ENCODE data around the gene HAUS5. TPM values are rescaled to one million over a fixed set of nuclear protein-coding genes. Genes with fewer than 3 reads are reported as not detected.
A peak's percentile ranks its signal among the peaks of the same experiment; 100 is the strongest.

The HAUS5 gene
- total and polyA plus RNA-seq, 2 donors: 11.8 to 22.8 TPM

DNA sequence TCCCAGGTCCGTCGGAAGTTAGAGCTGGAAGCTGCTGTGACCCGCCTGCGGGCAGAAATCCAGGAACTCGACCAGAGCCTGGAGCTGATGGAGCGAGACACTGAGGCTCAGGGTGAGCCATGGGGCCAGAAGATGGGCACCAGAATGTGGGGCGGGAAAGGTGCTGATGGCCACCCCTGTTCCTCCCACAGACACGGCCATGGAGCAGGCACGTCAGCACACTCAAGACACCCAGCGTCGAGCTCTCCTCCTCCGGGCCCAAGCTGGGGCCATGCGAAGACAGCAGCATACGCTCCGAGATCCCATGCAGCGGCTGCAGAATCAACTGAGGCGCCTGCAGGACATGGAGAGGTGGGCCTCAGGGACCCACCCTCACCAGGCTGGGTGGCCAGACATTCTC lies 2.5 kb downstream of the HAUS5 start:
- H3K4me3 ChIP-seq (ENCODE audit: low read length in 2 of 2): no peak overlapping the region
- H3K36me3 ChIP-seq (ENCODE audit: control insufficient read depth in 2 of 2, insufficient read depth in 2 of 2, low read length in 1 of 2): peaks cover 9 to 38% of the 10 kb centered on the region in 2 donors
- H3K9me3 ChIP-seq (ENCODE audit: control insufficient read depth in 2 of 2, insufficient read depth in 1 of 2, low read length in 1 of 2): no peaks in the 10 kb centered on the region
- no peak for DNase-seq (ENCODE audit: low read depth in 6 of 9, low spot score in 9 of 9)
- WGBS: 97% methylated on average over 17 of the region's 17 CpGs
- no peak overlapping the region for H3K27ac ChIP-seq (ENCODE audit: low read depth in 1 of 2, low read length in 1 of 2)
- peaks cover 7 to 17% of the 10 kb centered on the region in 2 donors for H3K4me1 ChIP-seq (ENCODE audit: control insufficient read depth in 2 of 2, insufficient read depth in 2 of 2, low read length in 2 of 2)
- H3K27me3 ChIP-seq (ENCODE audit: control insufficient read depth in 2 of 2, insufficient read depth in 1 of 2, low read length in 1 of 2): no peaks in the 10 kb centered on the region

- no peaks in the 10 kb centered on the region for H3K27me3 ChIP-seq (ENCODE audit: control insufficient read depth in 2 of 2, insufficient read depth in 1 of 2, low read length in 1 of 2)
- WGBS: 95% methylated on average over 7 of the region's 7 CpGs
- DNase-seq (ENCODE audit: low read depth in 6 of 9, low spot score in 9 of 9): no peak
- H3K4me3 ChIP-seq (ENCODE audit: low read length in 2 of 2): no peak overlapping the region
- H3K4me1 ChIP-seq (ENCODE audit: control insufficient read depth in 2 of 2, insufficient read depth in 2 of 2, low read length in 2 of 2): no peaks in the 10 kb centered on the region
- no peaks in the 10 kb centered on the region for H3K9me3 ChIP-seq (ENCODE audit: control insufficient read depth in 2 of 2, insufficient read depth in 1 of 2, low read length in 1 of 2)
- peaks cover 18 to 58% of the 10 kb centered on the region in 2 donors for H3K36me3 ChIP-seq (ENCODE audit: control insufficient read depth in 2 of 2, insufficient read depth in 2 of 2, low read length in 1 of 2)
- H3K27ac ChIP-seq (ENCODE audit: low read depth in 1 of 2, low read length in 1 of 2): no peak overlapping the region
Observed at GRCh38 chr19:35618857-35619256, 6.3 kb downstream of the HAUS5 start.

GRCh38 chr19:35619290-35619923 lies 6.9 kb downstream of the HAUS5 start:
- Histone ChIP-seq H3K36me3 (ENCODE audit: control insufficient read depth in 2 of 2, insufficient read depth in 2 of 2, low read length in 1 of 2) (peaks cover 18 to 58% of the 10 kb centered on the region in 2 donors), H3K4me3 (ENCODE audit: low read length in 2 of 2) (no peak overlapping the region), H3K9me3 (ENCODE audit: control insufficient read depth in 2 of 2, insufficient read depth in 1 of 2, low read length in 1 of 2) (no peaks in the 10 kb centered on the region), H3K27ac (ENCODE audit: low read depth in 1 of 2, low read length in 1 of 2) (no peak overlapping the region), H3K4me1 (ENCODE audit: control insufficient read depth in 2 of 2, insufficient read depth in 2 of 2, low read length in 2 of 2) (no peaks in the 10 kb centered on the region), H3K27me3 (ENCODE audit: control insufficient read depth in 2 of 2, insufficient read depth in 1 of 2, low read length in 1 of 2) (no peaks in the 10 kb centered on the region)
- 98% methylated on average over 12 of the region's 12 CpGs for WGBS
- DNase-seq (ENCODE audit: low read depth in 6 of 9, low spot score in 9 of 9): no peak

DNA sequence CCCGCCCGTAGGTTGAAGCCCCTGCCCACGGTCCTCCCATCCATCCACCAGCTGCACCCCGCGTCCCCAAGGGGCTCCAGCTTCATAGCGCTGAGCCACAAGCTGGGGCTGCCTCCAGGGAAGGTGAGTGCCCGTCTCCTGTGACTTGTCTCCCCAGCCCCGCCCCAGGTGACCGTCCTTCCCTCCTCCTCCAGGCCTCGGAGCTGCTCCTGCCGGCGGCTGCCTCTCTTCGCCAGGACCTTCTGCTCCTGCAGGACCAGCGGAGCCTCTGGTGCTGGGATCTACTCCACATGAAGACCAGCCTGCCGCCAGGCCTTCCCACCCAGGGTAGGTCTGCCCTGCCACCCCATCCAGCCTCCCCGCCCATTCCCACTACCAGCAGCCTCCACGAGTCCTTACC lies 7.5 kb downstream of the HAUS5 start:
- no peak for DNase-seq (ENCODE audit: low read depth in 6 of 9, low spot score in 9 of 9)
- Histone ChIP-seq H3K27ac (ENCODE audit: low read depth in 1 of 2, low read length in 1 of 2) (no peak overlapping the region), H3K36me3 (ENCODE audit: control insufficient read depth in 2 of 2, insufficient read depth in 2 of 2, low read length in 1 of 2) (peaks cover 18 to 55% of the 10 kb centered on the region in 2 donors), H3K4me1 (ENCODE audit: control insufficient read depth in 2 of 2, insufficient read depth in 2 of 2, low read length in 2 of 2) (no peaks in the 10 kb centered on the region), H3K27me3 (ENCODE audit: control insufficient read depth in 2 of 2, insufficient read depth in 1 of 2, low read length in 1 of 2) (no peaks in the 10 kb centered on the region), H3K4me3 (ENCODE audit: low read length in 2 of 2) (no peak overlapping the region), H3K9me3 (ENCODE audit: control insufficient read depth in 2 of 2, insufficient read depth in 1 of 2, low read length in 1 of 2) (no peaks in the 10 kb centered on the region)
- 96% methylated on average over 17 of the region's 17 CpGs for WGBS

DNA sequence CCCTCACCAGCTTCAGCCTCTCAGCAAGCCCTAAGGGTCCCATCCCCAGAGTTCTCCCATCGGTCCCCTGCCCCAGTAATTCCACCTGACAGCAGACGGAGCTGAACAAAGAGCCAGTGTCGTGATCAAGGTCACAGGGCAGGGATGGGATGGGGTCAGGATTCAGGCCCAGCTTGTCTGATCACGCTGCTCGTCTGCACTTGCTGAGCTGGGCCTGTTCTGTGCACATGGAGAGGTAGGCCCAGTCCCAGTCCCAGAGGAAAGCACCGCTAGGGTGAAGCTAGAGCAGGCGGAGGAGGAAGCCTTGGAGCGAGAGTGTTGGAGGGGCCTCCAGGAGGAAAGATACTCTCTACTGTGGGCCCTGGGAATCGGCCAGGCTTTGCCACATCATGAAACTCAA lies 9.2 kb downstream of the HAUS5 start:
- peaks cover 11 to 46% of the 10 kb centered on the region in 2 donors for H3K36me3 ChIP-seq (ENCODE audit: control insufficient read depth in 2 of 2, insufficient read depth in 2 of 2, low read length in 1 of 2)
- 98% methylated on average over 9 of the region's 9 CpGs for WGBS
- H3K4me1 ChIP-seq (ENCODE audit: control insufficient read depth in 2 of 2, insufficient read depth in 2 of 2, low read length in 2 of 2): no peaks in the 10 kb centered on the region
- H3K27me3 ChIP-seq (ENCODE audit: control insufficient read depth in 2 of 2, insufficient read depth in 1 of 2, low read length in 1 of 2): no peaks in the 10 kb centered on the region
- no peaks in the 10 kb centered on the region for H3K9me3 ChIP-seq (ENCODE audit: control insufficient read depth in 2 of 2, insufficient read depth in 1 of 2, low read length in 1 of 2)
- no peak for DNase-seq (ENCODE audit: low read depth in 6 of 9, low spot score in 9 of 9)
- H3K27ac ChIP-seq (ENCODE audit: low read depth in 1 of 2, low read length in 1 of 2): no peak overlapping the region
- H3K4me3 ChIP-seq (ENCODE audit: low read length in 2 of 2): no peak overlapping the region

GRCh38 chr19:35622750-35623149 lies 10.2 kb downstream of the HAUS5 start:
- Histone ChIP-seq H3K36me3 (ENCODE audit: control insufficient read depth in 2 of 2, insufficient read depth in 2 of 2, low read length in 1 of 2) (peaks cover 8 to 36% of the 10 kb centered on the region in 2 donors), H3K27ac (ENCODE audit: low read depth in 1 of 2, low read length in 1 of 2) (no peak overlapping the region), H3K9me3 (ENCODE audit: control insufficient read depth in 2 of 2, insufficient read depth in 1 of 2, low read length in 1 of 2) (no peaks in the 10 kb centered on the region), H3K4me3 (ENCODE audit: low read length in 2 of 2) (no peak overlapping the region), H3K4me1 (ENCODE audit: control insufficient read depth in 2 of 2, insufficient read depth in 2 of 2, low read length in 2 of 2) (no peaks in the 10 kb centered on the region), H3K27me3 (ENCODE audit: control insufficient read depth in 2 of 2, insufficient read depth in 1 of 2, low read length in 1 of 2) (no peaks in the 10 kb centered on the region)
- DNase-seq (ENCODE audit: low read depth in 6 of 9, low spot score in 9 of 9): no peak
- WGBS: 97% methylated on average over 13 of the region's 13 CpGs

DNA sequence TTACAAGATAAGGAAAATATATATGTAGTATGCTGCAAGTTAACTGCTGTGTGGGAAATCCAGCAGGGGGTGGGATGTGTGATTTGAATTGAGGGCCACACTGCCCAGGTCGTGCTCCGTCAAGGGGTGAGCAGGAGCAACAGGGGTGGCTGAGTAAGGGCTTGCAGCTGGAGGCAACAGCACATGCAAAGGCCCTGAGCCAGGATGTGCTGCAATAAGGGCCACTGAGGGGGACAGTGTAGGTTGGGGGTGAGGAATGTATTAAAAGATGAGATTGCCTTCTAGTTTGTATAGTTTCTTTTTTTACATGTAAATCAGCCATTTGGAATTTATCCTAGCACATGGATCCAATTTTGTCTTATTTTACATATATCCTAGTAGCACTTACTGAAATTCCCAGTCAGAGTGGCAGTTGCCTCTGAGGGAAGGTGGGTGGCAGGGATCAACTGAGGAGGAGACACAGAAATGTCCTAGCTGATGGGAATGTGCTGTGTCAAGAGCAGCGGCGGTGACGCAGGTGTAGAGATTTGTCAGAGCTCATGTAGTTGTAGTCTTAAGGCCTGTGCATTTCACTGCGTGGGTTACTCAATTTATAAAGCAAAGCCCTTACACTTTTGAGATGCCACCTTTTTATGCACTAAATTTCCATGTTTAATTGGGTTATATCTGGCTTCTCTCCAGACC lies 10.9 kb downstream of the HAUS5 start:
- Histone ChIP-seq H3K4me3 (ENCODE audit: low read length in 2 of 2) (no peak overlapping the region), H3K9me3 (ENCODE audit: control insufficient read depth in 2 of 2, insufficient read depth in 1 of 2, low read length in 1 of 2) (no peaks in the 10 kb centered on the region), H3K27me3 (ENCODE audit: control insufficient read depth in 2 of 2, insufficient read depth in 1 of 2, low read length in 1 of 2) (no peaks in the 10 kb centered on the region), H3K27ac (ENCODE audit: low read depth in 1 of 2, low read length in 1 of 2) (no peak overlapping the region), H3K4me1 (ENCODE audit: control insufficient read depth in 2 of 2, insufficient read depth in 2 of 2, low read length in 2 of 2) (peaks cover 3% of the 10 kb centered on the region in 2 donors), H3K36me3 (ENCODE audit: control insufficient read depth in 2 of 2, insufficient read depth in 2 of 2, low read length in 1 of 2) (peaks cover 8 to 30% of the 10 kb centered on the region in 2 donors)
- DNase-seq (ENCODE audit: low read depth in 6 of 9, low spot score in 9 of 9): no peak
- 97% methylated on average over 6 of the region's 6 CpGs for WGBS

DNA sequence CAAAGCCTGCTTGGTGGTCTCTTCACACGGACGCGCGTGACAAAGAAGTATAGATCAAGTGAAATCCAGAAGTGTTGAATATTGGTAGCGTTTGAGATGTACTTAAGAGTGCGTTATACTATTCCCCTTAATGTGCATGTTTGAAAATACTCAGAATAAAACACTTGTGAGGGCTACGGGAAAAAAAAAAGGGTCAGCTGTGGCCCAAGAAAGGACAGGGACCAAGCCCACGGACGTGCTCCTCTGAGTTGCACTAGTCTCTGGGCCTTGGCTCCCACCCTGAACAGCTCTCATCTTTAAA lies 15.7 kb downstream of the HAUS5 start:
- Histone ChIP-seq H3K27ac (ENCODE audit: low read depth in 1 of 2, low read length in 1 of 2) (peak overlapping the region; percentile 83 to 93), H3K36me3 (ENCODE audit: control insufficient read depth in 2 of 2, insufficient read depth in 2 of 2, low read length in 1 of 2) (peaks cover 26 to 30% of the 10 kb centered on the region in 2 donors), H3K9me3 (ENCODE audit: control insufficient read depth in 2 of 2, insufficient read depth in 1 of 2, low read length in 1 of 2) (no peaks in the 10 kb centered on the region), H3K27me3 (ENCODE audit: control insufficient read depth in 2 of 2, insufficient read depth in 1 of 2, low read length in 1 of 2) (no peaks in the 10 kb centered on the region), H3K4me3 (ENCODE audit: low read length in 2 of 2) (peak overlapping the region; percentile 57 to 92), H3K4me1 (ENCODE audit: control insufficient read depth in 2 of 2, insufficient read depth in 2 of 2, low read length in 2 of 2) (peaks cover 8 to 10% of the 10 kb centered on the region in 2 donors)
- no peak for DNase-seq (ENCODE audit: low read depth in 6 of 9, low spot score in 9 of 9)
- WGBS: 17% methylated on average over 9 of the region's 9 CpGs

GRCh38 chr19:35628565-35629331 lies 16.2 kb downstream of the HAUS5 start, which contains the start of gene RBM42:
TSS of gene RBM42 (plus strand) at chr19:35629036. CDS start at chr19:35629154, 118 bp downstream.
- Histone ChIP-seq H3K9me3 (ENCODE audit: control insufficient read depth in 2 of 2, insufficient read depth in 1 of 2, low read length in 1 of 2) (no peaks in the 10 kb centered on the region), H3K4me1 (ENCODE audit: control insufficient read depth in 2 of 2, insufficient read depth in 2 of 2, low read length in 2 of 2) (peaks cover 8 to 10% of the 10 kb centered on the region in 2 donors), H3K27ac (ENCODE audit: low read depth in 1 of 2, low read length in 1 of 2) (peak within 1 kb of the TSS; percentile 83 to 93), H3K27me3 (ENCODE audit: control insufficient read depth in 2 of 2, insufficient read depth in 1 of 2, low read length in 1 of 2) (no peaks in the 10 kb centered on the region), H3K36me3 (ENCODE audit: control insufficient read depth in 2 of 2, insufficient read depth in 2 of 2, low read length in 1 of 2) (peaks cover 31 to 32% of the 10 kb centered on the region in 2 donors), H3K4me3 (ENCODE audit: low read length in 2 of 2) (peak within 1 kb of the TSS; percentile 57 to 92)
- DNase-seq (ENCODE audit: low read depth in 6 of 9, low spot score in 9 of 9): peak; percentile 95 to 99 (median 98)
- under 1% methylated on average over 56 of the region's 56 CpGs for WGBS

Data from thymus (tissue), 11 donors.